ENCODE results near the gene PCYT2.

PCYT2 gene

DNA sequence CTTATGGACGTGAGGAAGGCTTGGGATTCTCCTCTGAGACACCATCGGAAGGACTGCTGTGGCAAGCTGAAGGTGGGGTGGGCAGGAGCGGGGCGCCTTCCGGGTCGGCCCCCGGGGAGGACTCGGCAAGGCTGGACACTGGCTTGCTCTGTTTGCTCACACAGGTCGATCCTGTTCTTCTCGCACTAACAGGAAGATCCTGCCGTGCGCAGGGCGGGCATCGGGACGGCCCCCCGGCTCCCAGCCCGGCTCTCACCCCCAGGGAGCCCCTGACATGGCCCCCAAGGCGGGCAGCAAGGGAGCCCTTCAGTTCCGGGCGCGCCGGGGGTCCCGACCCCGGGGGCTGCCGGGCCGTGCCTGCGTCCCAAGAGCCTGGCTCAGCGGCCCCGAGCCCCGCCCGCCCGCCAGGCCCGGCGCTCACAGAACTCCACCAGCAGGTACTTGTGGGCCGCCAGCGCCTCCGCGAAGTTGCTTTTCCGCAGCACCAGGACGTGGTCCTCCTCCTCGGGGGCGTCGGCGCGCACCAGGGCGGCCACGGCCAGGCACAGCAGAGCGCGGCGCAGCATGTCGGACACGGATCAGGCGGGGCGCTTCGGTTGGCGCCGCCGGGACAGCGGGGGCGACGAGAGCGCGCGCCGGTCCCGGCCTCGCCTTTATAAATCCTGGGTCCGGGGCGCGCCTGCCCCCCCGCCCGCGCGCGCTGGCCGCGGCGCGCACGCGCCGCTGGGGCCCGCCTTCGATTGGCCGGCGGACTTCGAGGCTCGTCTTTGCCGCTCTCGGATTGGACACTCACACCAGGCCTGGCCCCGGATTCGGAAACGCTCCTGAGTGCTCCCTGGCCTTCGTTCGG, 51.1 kb downstream of the PCYT2 start, which contains the start of gene P4HB:
Gene P4HB (minus strand): TSS at position 630 of the 850 bp plus-strand sequence. CDS start 64 bp downstream, at position 566.
- TF ChIP-seq TAF1 (IDR thresholded peaks at IDR 0.05; ENCODE audit: low read depth) = peak; percentile 31; the same call in 1 of the 2 replicates
- TF ChIP-seq NFIC (IDR thresholded peaks at IDR 0.05) = 0 out of 2 replicates have a peak, but pooled peaks have one; percentile 3
- no peak for TF ChIP-seq TEAD4 (IDR thresholded peaks at IDR 0.05)
- TF ChIP-seq CEBPB (IDR thresholded peaks at IDR 0.05) = no peak
- TF ChIP-seq EGR1 (IDR thresholded peaks at IDR 0.05) = no peak; the same call in none of the 2 replicates
- TF ChIP-seq FOXM1 (IDR thresholded peaks at IDR 0.05; ENCODE audit: borderline replicate concordance, low read depth) = no peak
- 0 out of 2 replicates have a peak, but pooled peaks have one; percentile 13 for TF ChIP-seq EP300 (IDR thresholded peaks at IDR 0.05; ENCODE audit: borderline replicate concordance)

GRCh38 chr17:81858967-81859905, 52.0 kb downstream of the PCYT2 start:
- TF ChIP-seq NFIC (IDR thresholded peaks at IDR 0.05) (no peak), CEBPB (IDR thresholded peaks at IDR 0.05) (no peak), TEAD4 (IDR thresholded peaks at IDR 0.05) (no peak), ZBTB7A (IDR thresholded peaks at IDR 0.05; ENCODE audit: low read depth) (no peak), FOXM1 (IDR thresholded peaks at IDR 0.05; ENCODE audit: borderline replicate concordance, low read depth) (no peak), YY1 (IDR thresholded peaks at IDR 0.05; ENCODE audit: low read depth) (no peak), TCF12 (IDR thresholded peaks at IDR 0.05; ENCODE audit: low read depth) (no peak), TAF1 (IDR thresholded peaks at IDR 0.05; ENCODE audit: low read depth) (no peak), EP300 (IDR thresholded peaks at IDR 0.05; ENCODE audit: borderline replicate concordance) (no peak), CREB1 (IDR thresholded peaks at IDR 0.05; ENCODE audit: low read depth) (no peak), REST (IDR thresholded peaks at IDR 0.05; ENCODE audit: low read depth) (no peak)
- TF ChIP-seq, protein P1, sequence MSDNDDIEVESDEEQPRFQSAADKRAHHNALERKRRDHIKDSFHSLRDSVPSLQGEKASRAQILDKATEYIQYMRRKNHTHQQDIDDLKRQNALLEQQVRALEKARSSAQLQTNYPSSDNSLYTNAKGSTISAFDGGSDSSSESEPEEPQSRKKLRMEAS (IDR thresholded peaks at IDR 0.05) = no peak

- no peak for TF ChIP-seq ZBTB7A (IDR thresholded peaks at IDR 0.05; ENCODE audit: low read depth)
- no peak for TF ChIP-seq TCF12 (IDR thresholded peaks at IDR 0.05; ENCODE audit: low read depth)
These were observed 52.8 kb downstream of the PCYT2 start for GRCh38 chr17:81858170-81858966.

DNA sequence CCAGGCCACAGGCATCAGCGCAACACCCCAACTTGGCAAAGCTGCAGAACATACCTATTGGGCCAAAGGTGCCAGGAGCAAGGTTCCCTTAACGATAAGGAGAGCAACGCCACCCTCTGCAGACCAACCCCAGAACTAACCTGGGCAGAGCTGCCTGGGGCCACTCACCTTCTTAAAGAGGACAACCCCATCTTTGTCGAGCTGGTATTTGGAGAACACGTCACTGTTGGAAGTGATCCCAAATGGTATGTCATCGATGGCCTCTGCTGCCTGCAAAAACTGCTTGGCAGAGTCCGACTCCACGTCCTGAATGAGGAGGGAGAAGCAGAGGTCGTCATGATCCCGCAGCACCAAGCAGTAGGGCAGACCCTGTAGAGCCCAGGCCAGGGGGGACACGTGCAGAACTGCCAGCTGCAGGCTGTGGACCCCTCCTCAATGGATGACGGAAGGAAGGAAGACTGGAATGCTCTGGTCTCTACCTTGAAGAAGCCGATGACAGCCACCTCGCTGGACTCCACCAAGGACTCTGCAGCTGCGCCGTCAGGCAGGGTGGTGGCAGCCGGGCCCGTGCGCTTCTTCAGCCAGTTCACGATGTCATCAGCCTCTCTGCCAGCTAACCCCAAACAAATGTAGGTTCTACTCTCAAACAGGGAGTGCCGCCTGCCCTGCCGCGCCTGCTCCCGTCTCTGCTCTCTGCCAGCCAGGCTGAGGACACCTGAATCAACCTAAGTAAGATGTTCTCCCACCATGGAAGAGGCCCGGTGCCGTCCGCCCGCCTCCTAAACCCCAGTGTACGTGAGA, 56.0 kb downstream of the PCYT2 start:
- TF ChIP-seq YY1 (IDR thresholded peaks at IDR 0.05; ENCODE audit: low read depth) (no peak), EGR1 (IDR thresholded peaks at IDR 0.05) (no peak), TEAD4 (IDR thresholded peaks at IDR 0.05) (no peak), EP300 (IDR thresholded peaks at IDR 0.05; ENCODE audit: borderline replicate concordance) (no peak), REST (IDR thresholded peaks at IDR 0.05; ENCODE audit: low read depth) (no peak), TAF1 (IDR thresholded peaks at IDR 0.05; ENCODE audit: low read depth) (no peak), RAD21 (IDR thresholded peaks at IDR 0.05; ENCODE audit: low read depth) (no peak; the same call in 1 of the 2 replicates), TCF12 (IDR thresholded peaks at IDR 0.05; ENCODE audit: low read depth) (no peak), CEBPB (IDR thresholded peaks at IDR 0.05) (no peak)
- TF ChIP-seq, protein P1 (IDR thresholded peaks at IDR 0.05) = no peak
- TF ChIP-seq, protein P2, sequence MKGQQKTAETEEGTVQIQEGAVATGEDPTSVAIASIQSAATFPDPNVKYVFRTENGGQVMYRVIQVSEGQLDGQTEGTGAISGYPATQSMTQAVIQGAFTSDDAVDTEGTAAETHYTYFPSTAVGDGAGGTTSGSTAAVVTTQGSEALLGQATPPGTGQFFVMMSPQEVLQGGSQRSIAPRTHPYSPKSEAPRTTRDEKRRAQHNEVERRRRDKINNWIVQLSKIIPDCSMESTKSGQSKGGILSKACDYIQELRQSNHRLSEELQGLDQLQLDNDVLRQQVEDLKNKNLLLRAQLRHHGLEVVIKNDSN (IDR thresholded peaks at IDR 0.05) = no peak

Data from Ishikawa (cell line).